GM18511 (cell line): ENCODE data around the gene SCCPDH.
"Not testable (repeated sequence)": the region's sequence is repeated elsewhere in the genome, so short reads cannot be mapped to it uniquely, and the experiment has no call there.

Experiments used
- ATAC-seq: cut with Tn5 transposase; IDR thresholded peaks from one replicate; pipeline ENCODE4 v1.9.1; 2021; ENCODE audit warnings: mild to moderate bottlenecking, moderate library complexity; ENCODE audit not compliant: unreplicated experiment

The SCCPDH gene

DNA sequence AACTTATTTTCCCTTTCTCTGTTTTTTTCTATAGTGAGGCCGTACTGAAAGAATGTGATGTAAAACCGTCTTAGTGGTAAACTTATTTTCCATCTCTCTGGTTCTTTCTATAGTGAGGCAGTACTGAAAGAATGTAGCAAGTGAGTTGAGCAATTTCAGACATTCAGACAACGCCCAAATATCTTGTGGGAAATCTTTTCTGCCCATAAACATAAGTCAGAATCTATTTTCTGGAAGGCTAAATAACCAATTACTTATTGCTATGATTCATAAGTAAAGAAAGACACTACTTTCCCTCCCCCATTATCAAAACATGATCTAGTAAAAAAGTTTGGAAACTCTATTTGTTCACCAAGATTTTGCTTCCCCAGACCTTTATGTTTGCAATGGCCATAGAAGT, 18.8 kb upstream of the SCCPDH start:
- ATAC-seq, result no peak

DNA sequence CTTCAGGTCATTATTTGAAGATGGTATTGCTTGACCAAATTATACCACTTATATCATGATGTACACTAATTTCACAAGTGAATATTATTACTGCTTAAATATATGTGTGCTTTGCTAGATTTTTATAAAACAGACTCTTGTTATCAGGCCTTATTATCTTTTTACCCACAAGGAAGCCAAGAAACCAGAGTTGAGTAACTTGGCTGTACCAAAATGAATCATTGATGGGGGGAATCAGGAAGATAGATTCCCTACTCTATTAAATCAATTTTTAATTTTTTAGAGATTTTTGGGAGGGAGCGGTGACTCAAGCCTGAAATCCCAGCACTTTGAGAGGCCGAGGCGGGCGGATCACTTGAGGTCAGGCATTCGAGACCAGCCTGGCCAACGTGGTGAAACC, 16.0 kb upstream of the SCCPDH start:
- ATAC-seq, result no peak

DNA sequence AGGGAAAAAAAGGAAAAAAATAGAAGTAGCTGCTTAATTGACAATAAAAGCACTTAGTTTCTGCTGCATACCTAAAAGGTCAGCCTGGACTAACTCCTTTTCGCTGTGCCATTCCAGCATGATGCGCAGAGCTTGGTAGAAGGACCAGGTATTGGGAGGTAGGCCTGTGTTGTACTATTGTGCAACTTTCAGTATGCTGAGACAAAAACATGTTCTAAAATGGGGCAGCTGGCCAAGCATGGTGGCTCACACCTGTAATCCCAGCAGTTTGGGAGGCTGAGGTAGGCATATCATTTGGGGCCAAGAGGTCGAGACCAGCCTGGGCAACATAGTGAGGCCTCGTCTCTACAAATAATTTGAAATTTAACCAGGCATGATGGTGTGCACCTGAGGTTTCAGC, 15.0 kb upstream of the SCCPDH start:
- no peak for ATAC-seq

DNA sequence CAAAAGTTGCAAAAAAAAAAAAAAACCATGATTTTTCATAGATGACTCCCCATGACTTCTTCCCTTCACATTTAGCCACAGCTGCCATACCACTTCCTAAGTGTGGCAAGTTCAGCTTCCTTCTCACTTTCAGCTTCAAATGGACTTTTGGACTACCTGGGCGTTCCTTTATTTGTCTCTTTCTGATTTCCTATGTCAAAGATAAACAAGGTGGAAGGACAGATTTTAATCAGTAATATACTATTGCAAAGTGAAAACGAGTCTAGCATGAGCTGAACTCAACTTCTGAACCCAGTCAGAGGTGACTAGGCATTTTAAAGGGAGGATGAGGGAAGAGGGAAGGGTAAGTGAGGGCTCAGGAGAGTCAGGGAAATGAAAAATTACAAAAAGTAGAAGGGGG, 14.4 kb upstream of the SCCPDH start:
- no peak for ATAC-seq

DNA sequence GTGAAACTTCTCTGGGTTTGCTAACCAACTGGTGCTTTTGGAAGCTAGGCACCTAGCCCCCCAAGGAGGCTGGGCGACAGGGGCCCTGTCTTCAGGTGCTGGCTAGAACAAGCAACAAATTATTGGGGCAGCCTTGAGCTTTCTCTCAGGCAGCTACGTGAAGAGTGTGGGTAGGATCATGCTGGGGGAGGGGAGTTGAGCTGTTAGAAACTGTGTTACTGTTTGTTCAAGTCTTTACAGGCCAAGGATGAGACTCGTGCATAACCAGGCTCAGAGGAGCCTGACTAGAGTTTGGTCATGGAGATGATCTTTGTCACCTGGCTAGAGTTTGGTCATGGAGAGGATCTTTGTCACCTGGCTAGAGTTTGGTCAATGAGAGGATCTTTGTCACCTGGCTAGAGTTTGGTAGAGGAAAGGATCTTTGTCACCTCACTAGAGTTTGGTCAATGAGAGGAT, 12.6 kb upstream of the SCCPDH start:
- ATAC-seq, result no peak

- ATAC-seq, result not testable (repeated sequence)
Observed at GRCh38 chr1:246712428-246712827, 11.8 kb upstream of the SCCPDH start.

DNA sequence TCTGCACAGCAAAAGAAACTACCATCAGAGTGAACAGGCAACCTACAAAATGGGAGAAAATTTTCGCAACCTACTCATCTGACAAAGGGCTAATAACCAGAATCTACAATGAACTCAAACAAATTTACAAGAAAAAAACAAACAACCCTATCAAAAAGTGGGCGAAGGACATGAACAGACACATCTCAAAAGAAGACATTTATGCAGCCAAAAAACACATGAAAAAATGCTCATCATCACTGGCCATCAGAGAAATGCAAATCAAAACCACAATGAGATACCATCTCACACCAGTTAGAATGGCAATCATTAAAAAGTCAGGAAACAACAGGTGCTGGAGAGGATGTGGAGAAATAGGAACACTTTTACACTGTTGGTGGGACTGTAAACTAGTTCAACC, 4.8 kb upstream of the SCCPDH start:
- ATAC-seq, result not testable (repeated sequence)

DNA sequence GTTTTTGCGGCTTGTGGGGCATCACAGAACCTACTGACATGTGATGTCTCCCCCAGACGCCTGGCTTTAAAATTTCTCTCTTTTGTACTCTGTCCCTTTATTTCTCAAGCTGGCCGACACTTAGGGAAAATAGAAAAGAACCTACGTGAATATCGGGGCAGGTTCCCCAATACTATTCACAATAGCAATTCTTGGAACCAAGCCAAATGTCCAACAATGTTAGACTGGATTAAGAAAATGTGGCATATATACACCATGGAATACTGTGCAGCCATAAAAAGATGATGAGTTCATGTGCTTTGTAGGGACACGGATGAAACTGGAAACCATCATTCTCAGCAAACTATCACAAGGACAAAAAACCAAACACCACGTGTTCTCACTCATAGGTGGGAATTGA, 3.4 kb upstream of the SCCPDH start:
- ATAC-seq, result not testable (repeated sequence)

DNA sequence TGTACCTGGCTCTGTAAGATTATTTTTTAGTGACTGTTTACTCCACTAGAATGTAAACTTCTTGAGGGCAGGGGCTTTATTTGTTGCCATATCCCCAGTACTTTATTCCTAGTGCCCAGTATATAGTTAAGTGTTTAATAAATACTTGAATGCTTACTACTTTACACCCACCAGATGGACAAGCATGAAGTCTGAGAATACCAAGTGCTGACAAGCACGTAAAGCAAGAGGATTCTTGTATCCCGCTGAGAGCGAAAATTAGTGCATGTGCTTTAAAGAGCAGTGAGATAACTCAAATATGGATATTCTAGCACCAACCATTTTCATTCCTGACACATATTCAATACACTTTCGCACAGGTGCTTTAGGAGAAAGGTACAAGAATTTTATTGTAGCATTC, 1.5 kb upstream of the SCCPDH start:
- ATAC-seq, result no peak

DNA sequence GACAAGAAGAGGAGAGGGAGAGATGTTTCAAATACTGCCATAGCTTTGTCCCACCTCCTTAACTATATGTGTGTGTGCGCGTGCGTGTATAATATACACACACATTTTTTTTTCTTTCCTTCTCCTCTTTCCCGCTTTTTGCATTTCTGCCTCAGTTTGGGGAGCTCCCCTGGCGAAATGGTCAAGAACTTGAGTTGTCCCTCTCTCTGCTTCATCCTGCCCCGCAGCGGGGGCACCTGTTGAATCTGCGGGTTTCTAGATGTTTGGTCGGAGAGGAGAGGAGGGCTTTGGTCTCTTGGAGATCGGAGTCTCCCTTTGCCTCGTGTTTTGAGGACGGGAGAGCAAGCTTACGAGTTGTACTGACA, 504 bp downstream of the SCCPDH start:
- ATAC-seq, result peak; percentile 23

DNA sequence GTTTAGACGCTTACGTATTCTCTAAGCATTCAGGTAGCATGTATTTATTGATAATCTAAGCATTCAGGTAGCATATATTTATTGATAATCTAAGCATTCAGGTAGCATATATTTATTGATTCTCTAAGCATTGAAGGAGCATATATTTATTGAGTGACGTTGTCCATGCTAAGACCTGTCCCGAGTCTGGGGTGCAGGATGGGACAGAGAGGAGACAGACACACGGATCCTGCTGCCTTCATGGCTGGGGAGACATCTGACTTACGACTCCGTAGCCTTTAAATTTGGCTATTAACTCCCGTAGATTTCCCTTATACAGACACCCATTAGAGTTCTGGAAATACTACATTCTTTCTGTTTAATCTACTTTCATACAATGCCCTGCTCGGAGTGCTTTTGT, 982 bp downstream of the SCCPDH start:
- ATAC-seq, result no peak

- ATAC-seq, result no peak
Observed at GRCh38 chr1:246726255-246726679, 2.1 kb downstream of the SCCPDH start.

GRCh38 chr1:246726881-246727280, 2.7 kb downstream of the SCCPDH start:
- ATAC-seq, result no peak

GRCh38 chr1:246727594-246727993, 3.4 kb downstream of the SCCPDH start:
- ATAC-seq, result no peak

DNA sequence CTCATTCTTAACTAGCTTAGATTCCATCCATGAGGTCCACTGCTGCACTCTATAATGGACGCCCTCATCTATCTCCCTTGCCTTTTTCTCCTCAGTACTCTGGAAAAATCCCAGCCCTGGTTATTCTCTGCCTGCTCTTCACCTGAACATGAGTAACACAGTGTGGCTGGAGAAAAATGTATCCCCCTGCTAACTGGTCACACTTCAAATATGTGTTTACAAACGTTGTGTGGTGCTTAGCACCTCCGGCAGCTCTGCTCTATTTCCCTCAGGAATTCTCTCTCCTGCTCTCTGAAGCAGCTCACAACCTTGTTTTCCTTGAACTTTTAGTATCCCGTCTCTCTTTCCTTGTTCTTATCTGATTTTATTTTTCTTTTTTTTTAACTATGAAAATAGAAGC, 4.1 kb downstream of the SCCPDH start:
- no peak for ATAC-seq

GRCh38 chr1:246729040-246729439, 4.8 kb downstream of the SCCPDH start:
- ATAC-seq, result not testable (repeated sequence)

GRCh38 chr1:246730839-246731238, 6.6 kb downstream of the SCCPDH start:
- ATAC-seq, result no peak

DNA sequence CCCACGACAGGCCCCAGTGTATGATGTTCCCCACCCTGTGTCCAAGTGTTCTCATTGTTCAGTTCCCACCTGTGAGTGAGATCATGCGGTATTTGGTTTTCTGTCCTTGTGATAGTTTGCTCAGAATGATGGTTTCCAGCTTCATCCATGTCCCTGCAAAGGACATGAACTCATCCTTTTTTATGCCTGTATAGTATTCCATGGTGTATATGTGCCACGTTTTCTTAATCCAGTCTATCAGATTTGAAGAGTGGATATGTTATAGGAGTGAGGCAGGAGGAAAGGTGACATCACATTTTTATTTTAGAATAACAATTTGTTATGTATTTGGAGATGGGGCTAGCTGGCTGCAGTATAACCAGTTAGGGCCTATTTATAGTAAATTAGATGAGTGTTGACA, 7.7 kb downstream of the SCCPDH start:
- not testable (repeated sequence) for ATAC-seq

DNA sequence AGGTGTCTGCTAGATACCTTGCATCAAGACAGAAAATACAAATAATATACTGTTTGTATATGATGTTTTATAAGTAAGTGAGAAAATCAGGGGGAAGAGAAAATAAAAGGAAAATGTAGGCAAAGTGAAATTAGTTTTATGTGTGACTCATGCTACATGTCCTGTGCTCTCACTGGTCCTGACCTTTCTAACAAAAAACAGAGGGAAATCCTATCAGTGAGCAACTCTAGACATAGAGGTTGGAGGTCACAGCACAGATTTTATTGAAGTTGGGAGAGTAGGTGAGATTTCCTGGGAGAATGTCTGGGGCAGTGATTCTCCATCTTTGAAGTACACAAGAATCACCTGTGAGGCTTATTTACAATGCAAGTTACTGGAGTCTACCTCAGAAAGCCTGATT, 9.5 kb downstream of the SCCPDH start:
- no peak for ATAC-seq

DNA sequence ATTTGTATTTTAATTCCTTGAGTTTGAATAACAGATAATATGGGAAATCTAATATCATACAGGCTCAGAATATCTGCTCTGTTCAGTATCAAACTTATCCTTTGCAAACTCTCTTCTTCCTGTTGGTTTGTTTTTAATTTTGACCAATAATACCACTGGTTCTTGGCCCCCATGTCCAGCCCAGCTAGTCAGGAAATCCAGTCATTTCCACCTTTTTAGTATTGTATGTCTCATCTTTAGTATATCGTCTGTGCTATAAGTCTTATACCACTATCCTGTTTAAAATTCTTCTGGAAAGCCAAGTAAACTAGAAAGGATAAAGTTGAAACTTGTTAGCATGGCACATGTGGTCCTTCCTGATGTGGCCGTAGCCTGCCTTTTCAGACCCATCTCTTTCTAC, 10.7 kb downstream of the SCCPDH start:
- no peak for ATAC-seq

GRCh38 chr1:246735735-246736134, 11.5 kb downstream of the SCCPDH start:
- no peak for ATAC-seq

GRCh38 chr1:246742396-246742795, 18.2 kb downstream of the SCCPDH start:
- no peak for ATAC-seq

GRCh38 chr1:246746155-246746554, 21.9 kb downstream of the SCCPDH start:
- not testable (repeated sequence) for ATAC-seq

- no peak for ATAC-seq
Observed at GRCh38 chr1:246748006-246748405, 23.8 kb downstream of the SCCPDH start.
